HL-60/S4 treated with retinoic acid at 250 ng/mL for 4 days and 3 days (cell line): ENCODE data around the gene ACOT4.
"Not testable (repeated sequence)": the region's sequence is repeated elsewhere in the genome, so short reads cannot be mapped to it uniquely, and the experiment has no call there.

Experiments used
- in situ Hi-C: fragments of 300-500 bp; cut with MboI; formaldehyde crosslinking; loops from 2 replicates; pipeline ENCODE4 v1.7.0; 2022; ENCODE audit warnings: low sequenced_read_pairs

ACOT4 gene

GRCh38 chr14:73591690-73592449, at the start of gene ACOT4:
Gene ACOT4, plus strand, starts transcription at chr14:73591873. Its CDS starts 87 bp downstream, at chr14:73591960.
- in situ Hi-C loops, result no loop called here

GRCh38 chr14:73542961-73543360, 48.7 kb upstream of the ACOT4 start:
- in situ Hi-C loops, result not testable (repeated sequence)

- in situ Hi-C loops, result not testable (repeated sequence)
Measured at GRCh38 chr14:73545353-73545752, 46.3 kb upstream of the ACOT4 start.

- in situ Hi-C loops, result not testable (repeated sequence)
Measured at GRCh38 chr14:73549097-73549496, 42.6 kb upstream of the ACOT4 start.

- in situ Hi-C loops, result not testable (repeated sequence)
Measured at GRCh38 chr14:73549889-73550524, 41.7 kb upstream of the ACOT4 start.

- in situ Hi-C loops, result no loop called here
Measured at GRCh38 chr14:73553845-73554244, 37.8 kb upstream of the ACOT4 start.

GRCh38 chr14:73557201-73557600, 34.5 kb upstream of the ACOT4 start:
- in situ Hi-C loops, result not testable (repeated sequence)

- in situ Hi-C loops, result not testable (repeated sequence)
Measured at GRCh38 chr14:73558238-73558637, 33.4 kb upstream of the ACOT4 start.

- in situ Hi-C loops, result not testable (repeated sequence)
Measured at GRCh38 chr14:73562256-73562655, 29.4 kb upstream of the ACOT4 start.

- in situ Hi-C loops, result not testable (repeated sequence)
Measured at GRCh38 chr14:73562696-73563095, 29.0 kb upstream of the ACOT4 start.

GRCh38 chr14:73566431-73566830, 25.2 kb upstream of the ACOT4 start:
- in situ Hi-C loops, result not testable (repeated sequence)

GRCh38 chr14:73566935-73567334, 24.7 kb upstream of the ACOT4 start:
- in situ Hi-C loops, result not testable (repeated sequence)

- in situ Hi-C loops, result no loop called here
Measured at GRCh38 chr14:73567358-73567757, 24.3 kb upstream of the ACOT4 start.

- in situ Hi-C loops, result no loop called here
Measured at GRCh38 chr14:73567951-73568885, 23.5 kb upstream of the ACOT4 start.

- in situ Hi-C loops, result not testable (repeated sequence)
Measured at GRCh38 chr14:73568886-73569184, 22.8 kb upstream of the ACOT4 start.

GRCh38 chr14:73569185-73569958, 22.3 kb upstream of the ACOT4 start, which contains the start of gene ACOT2:
Gene ACOT2, plus strand, starts transcription at chr14:73569213. Its CDS starts 28 bp downstream, at chr14:73569241.
- in situ Hi-C loops, result not testable (repeated sequence)

- in situ Hi-C loops, result not testable (repeated sequence)
Measured at GRCh38 chr14:73570913-73571312, 20.8 kb upstream of the ACOT4 start.

GRCh38 chr14:73573034-73573433, 18.6 kb upstream of the ACOT4 start:
- in situ Hi-C loops, result not testable (repeated sequence)

- in situ Hi-C loops, result not testable (repeated sequence)
Measured at GRCh38 chr14:73573740-73574139, 17.9 kb upstream of the ACOT4 start.

- in situ Hi-C loops, result not testable (repeated sequence)
Measured at GRCh38 chr14:73574251-73574650, 17.4 kb upstream of the ACOT4 start.

GRCh38 chr14:73576391-73576790, 15.3 kb upstream of the ACOT4 start:
- in situ Hi-C loops, result no loop called here
